ENCODE measurements around the gene MORN1. TPM values are rescaled to one million over a fixed set of nuclear protein-coding genes. Genes with fewer than 3 reads are reported as not detected.

MORN1 gene
- total RNA-seq, 4 donors from 2014 or later = 4.9 to 21.5 (median 15.9) TPM

- H3K4me3 ChIP-seq = no peak overlapping the region
- DNase-seq = peak in 1 of 3 donors; percentile 42
- H3K4me1 ChIP-seq = no peaks in the 10 kb centered on the region
- H3K27ac ChIP-seq = no peak overlapping the region
- TF ChIP-seq CTCF (IDR thresholded peaks at IDR 0.05) (no peak), POLR2A (IDR thresholded peaks at IDR 0.05) (no peak)
- no peaks in the 10 kb centered on the region for H3K36me3 ChIP-seq
- H3K9me3 ChIP-seq = no peaks in the 10 kb centered on the region
- H3K27me3 ChIP-seq = no peaks in the 10 kb centered on the region
Observed at GRCh38 chr1:2374252-2375155, 16.9 kb downstream of the MORN1 start.

GRCh38 chr1:2373551-2374251 lies 17.7 kb downstream of the MORN1 start:
- DNase-seq = peak in 1 of 3 donors; percentile 33
- H3K27me3 ChIP-seq = no peaks in the 10 kb centered on the region
- TF ChIP-seq CTCF (IDR thresholded peaks at IDR 0.05) = no peak
- TF ChIP-seq POLR2A (IDR thresholded peaks at IDR 0.05) = no peak
- H3K9me3 ChIP-seq = no peaks in the 10 kb centered on the region
- no peak overlapping the region for H3K4me3 ChIP-seq
- H3K36me3 ChIP-seq = no peaks in the 10 kb centered on the region
- H3K4me1 ChIP-seq = no peaks in the 10 kb centered on the region
- no peak overlapping the region for H3K27ac ChIP-seq

GRCh38 chr1:2372551-2373490 lies 18.5 kb downstream of the MORN1 start:
- Histone ChIP-seq H3K4me3 (no peak overlapping the region), H3K9me3 (no peaks in the 10 kb centered on the region), H3K27me3 (no peaks in the 10 kb centered on the region), H3K4me1 (no peaks in the 10 kb centered on the region), H3K36me3 (no peaks in the 10 kb centered on the region), H3K27ac (no peak overlapping the region)
- peak in 1 of 3 donors; percentile 35 for DNase-seq
- TF ChIP-seq POLR2A (IDR thresholded peaks at IDR 0.05) (no peak), CTCF (IDR thresholded peaks at IDR 0.05) (no peak)

GRCh38 chr1:2368053-2368744 lies 23.2 kb downstream of the MORN1 start:
- TF ChIP-seq CTCF (IDR thresholded peaks at IDR 0.05) (no peak), POLR2A (IDR thresholded peaks at IDR 0.05) (no peak)
- no peak for DNase-seq

More at GRCh38 chr1:2368053-2368744, 23.2 kb downstream of the MORN1 start:
- H3K27me3 ChIP-seq = no peaks in the 10 kb centered on the region
- H3K4me1 ChIP-seq = no peaks in the 10 kb centered on the region
- no peaks in the 10 kb centered on the region for H3K36me3 ChIP-seq
- no peak overlapping the region for H3K4me3 ChIP-seq
- no peaks in the 10 kb centered on the region for H3K9me3 ChIP-seq
- H3K27ac ChIP-seq = no peak overlapping the region
